ENCODE data around the gene SYK. TPM values are rescaled to one million over a fixed set of nuclear protein-coding genes. Genes with fewer than 3 reads are reported as not detected.

The SYK gene
- total and polyA plus RNA-seq, 2 of the 13 experiments (the other 11 are each of a cell fraction or from before 2014, with no cell fraction given), result not detected

- Histone ChIP-seq H2AFZ (ENCODE audit: low read length) (no peak overlapping the region), H3K9ac (ENCODE audit: insufficient read depth, low read depth, low read length) (no peak overlapping the region), H3K9me3 (ENCODE audit: low read length) (peaks cover 4% of the 10 kb centered on the region; the same call in 1 of the 2 replicates), H3K4me2 (ENCODE audit: low read depth, low read length) (no peak overlapping the region), H3K27ac (ENCODE audit: extremely low read length, insufficient read depth, low read length) (no peak overlapping the region), H3K4me1 (ENCODE audit: insufficient read depth, low read length) (no peaks in the 10 kb centered on the region), H3K79me2 (ENCODE audit: insufficient read depth, low read length) (no peaks in the 10 kb centered on the region), H3K27me3 (ENCODE audit: control insufficient read depth in 1 of 2, insufficient read depth in 2 of 2, low read length in 2 of 2) (peaks cover 0 to 2% of the 10 kb centered on the region in 2 experiments; a peak in 2 of 5 replicates), H4K20me1 (ENCODE audit: insufficient read depth, low read length) (no peaks in the 10 kb centered on the region), H3K4me3 (replicated peaks in 1 of 3; ENCODE audit: insufficient read depth in 1 of 3, low read depth in 2 of 3, low read length in 3 of 3) (no peak overlapping the region), H3K36me3 (replicated peaks in 1 of 2; ENCODE audit: control insufficient read depth in 1 of 2, insufficient read depth in 2 of 2, low read length in 2 of 2) (no peaks in the 10 kb centered on the region)
- CTCF ChIA-PET (ENCODE audit: low intra/inter-chr PET ratio, low total read pairs), result no interaction called here
- no peak for ATAC-seq
- POLR2A ChIA-PET, result no interaction called here
- BruUV-seq (replicated peaks), result no TSS peak
- no peak for FAIRE-seq
- intact Hi-C loops (cut with micrococcal nuclease; ENCODE audit: unreplicated experiment) (no loop called here), in situ Hi-C loops (cut with HindIII; ENCODE audit: extremely low pct_ligation_motif_present, low pct_unique_long_range_greater_than_20kb) (no loop called here)
- no peak for TF ChIP-seq ZNF574 (CRISPR knock-in tag; IDR thresholded peaks at IDR 0.05)
- TF ChIP-seq YEATS2 (CRISPR knock-in tag; IDR thresholded peaks at IDR 0.05; ENCODE audit: borderline replicate concordance), result no peak
- no peak for TF ChIP-seq CSRNP2 (CRISPR knock-in tag; conservative IDR thresholded peaks at IDR 0.05; ENCODE audit: low read depth)
- no peak for TF ChIP-seq HNRNPK (IDR thresholded peaks at IDR 0.05; ENCODE audit: low read depth, low read length, poor library complexity, severe bottlenecking)
- TF ChIP-seq HNF4A (CRISPR knock-in tag; IDR thresholded peaks at IDR 0.05), result no peak
- TF ChIP-seq GABPA (IDR thresholded peaks at IDR 0.05; ENCODE audit: low read depth, low read length), result no peak
- no peak for TF ChIP-seq GABPA (CRISPR knock-in tag; IDR thresholded peaks at IDR 0.05; ENCODE audit: low read depth)
- no peak for TF ChIP-seq ZNF512 (CRISPR knock-in tag; IDR thresholded peaks at IDR 0.05)
- TF ChIP-seq TEAD2 (CRISPR knock-in tag; IDR thresholded peaks at IDR 0.05), result no peak
- no peak for TF ChIP-seq TEF (CRISPR knock-in tag; IDR thresholded peaks at IDR 0.05)
- no peak for TF ChIP-seq MEIS1 (CRISPR knock-in tag; IDR thresholded peaks at IDR 0.05; ENCODE audit: borderline replicate concordance)
- no peak for TF ChIP-seq KAT7 (CRISPR knock-in tag; IDR thresholded peaks at IDR 0.05; ENCODE audit: borderline replicate concordance)
- 8% methylated on average over 8 of the region's 9 CpGs for WGBS (ENCODE audit: low lambda C conversion rate)
- no peak for DNase-seq (ENCODE audit: low spot score)
Observed at GRCh38 chr9:90881648-90882047, 80.0 kb downstream of the SYK start.
